MM.1S (cell line): ENCODE results near the gene NOD1.
"Not testable (repeated sequence)": the region's sequence is repeated elsewhere in the genome, so short reads cannot be mapped to it uniquely, and the experiment has no call there.

ENCODE experiments used
- DNase-seq: peaks from one replicate; pipeline ENCODE4 v3.0.0-alpha.2; 2015
- H2AFZ ChIP-seq: fragments of 300-600 bp; sonication (generic); 2 replicates; pipeline ENCODE4 v1.6.0; 2016; ENCODE audit warnings: antibody characterized with exemption, low read length
- H3F3A ChIP-seq: fragments of 300-600 bp; sonication (generic); 2 replicates; pipeline ENCODE4 v1.6.1; 2016; ENCODE audit warnings: mild to moderate bottlenecking, antibody characterized with exemption, low read length, moderate library complexity, mixed read lengths; ENCODE audit not compliant: insufficient read depth
- H3K27ac ChIP-seq: fragments of 300-600 bp; sonication (generic); 2 replicates; pipeline ENCODE4 v1.5.1; 2016; ENCODE audit warnings: mild to moderate bottlenecking, low read length
- H3K27me3 ChIP-seq: fragments of 300-600 bp; sonication (generic); replicated peaks from 2 replicates; pipeline ENCODE4 v1.6.0; 2016; ENCODE audit warnings: low read length; ENCODE audit not compliant: insufficient read depth
- H3K36me3 ChIP-seq: fragments of 300-600 bp; sonication (generic); replicated peaks from 2 replicates; pipeline ENCODE4 v1.6.1; 2016; ENCODE audit warnings: mild to moderate bottlenecking, low read length, mixed read lengths; ENCODE audit not compliant: insufficient read depth
- H3K4me1 ChIP-seq: fragments of 300-600 bp; sonication (generic); 2 replicates; pipeline ENCODE4 v1.6.1; 2016; ENCODE audit warnings: low read length, mixed read lengths
- H3K4me2 ChIP-seq: fragments of 300-600 bp; sonication (generic); 2 replicates; pipeline ENCODE4 v1.6.0; 2016; ENCODE audit warnings: low read depth, low read length
- H3K4me3 ChIP-seq: fragments of 300-600 bp; sonication (generic); 2 replicates; pipeline ENCODE4 v1.5.1; 2016; ENCODE audit warnings: low read length, mixed read lengths
- H3K79me2 ChIP-seq: fragments of 300-600 bp; sonication (generic); 2 replicates; pipeline ENCODE4 v1.6.1; 2016; ENCODE audit warnings: mixed run types, low read length, mixed read lengths
- H3K9ac ChIP-seq: fragments of 300-600 bp; sonication (generic); 2 replicates; pipeline ENCODE4 v1.6.1; 2016; ENCODE audit warnings: low read length, mixed read lengths
- H3K9me2 ChIP-seq: fragments of 300-600 bp; sonication (generic); replicated peaks from 2 replicates; pipeline ENCODE4 v1.6.1; 2016; ENCODE audit warnings: mild to moderate bottlenecking, low read length, mixed read lengths; ENCODE audit not compliant: insufficient read depth
- H3K9me3 ChIP-seq: fragments of 300-600 bp; sonication (generic); replicated peaks from 2 replicates; pipeline ENCODE4 v1.6.1; 2016; ENCODE audit warnings: mild to moderate bottlenecking, low read length, mixed read lengths; ENCODE audit not compliant: insufficient read depth
- H4K20me1 ChIP-seq: fragments of 300-600 bp; sonication (generic); 2 replicates; pipeline ENCODE4 v1.6.1; 2016; ENCODE audit warnings: mild to moderate bottlenecking, low read length, moderate library complexity, mixed read lengths; ENCODE audit not compliant: insufficient read depth
- EZH2 ChIP-seq: fragments of 300-600 bp; sonication (generic); optimal IDR thresholded peaks from 2 replicates; pipeline ENCODE3; 2017; ENCODE audit warnings: low read depth, mild to moderate bottlenecking, antibody characterized with exemption, low read length, mixed read lengths
- EZH2phosphoT487 ChIP-seq: fragments of 300-600 bp; sonication (generic); IDR thresholded peaks from 2 replicates; pipeline ENCODE4 v1.6.1; 2018; ENCODE audit warnings: antibody characterized with exemption, low read length
- TF ChIP-seq, protein P1 (sequence below): fragments of 300-600 bp; sonication (generic); IDR thresholded peaks from 2 replicates; pipeline ENCODE4 v1.5.1; 2016; ENCODE audit warnings: antibody characterized with exemption, low read length, mixed read lengths

The NOD1 gene

GRCh38 chr7:30422922-30423321 is 55.7 kb downstream of the NOD1 start:
- H3K79me2 ChIP-seq = no peaks in the 10 kb centered on the region
- no peak overlapping the region for H2AFZ ChIP-seq
- H3K9me2 ChIP-seq = no peaks in the 10 kb centered on the region
- no peaks in the 10 kb centered on the region for H4K20me1 ChIP-seq
- H3K27me3 ChIP-seq = no peaks in the 10 kb centered on the region
- H3K36me3 ChIP-seq = no peaks in the 10 kb centered on the region
- H3K4me3 ChIP-seq = no peak overlapping the region
- no peak overlapping the region for H3K4me2 ChIP-seq
- H3K9ac ChIP-seq = no peak overlapping the region
- no peak overlapping the region for H3K27ac ChIP-seq
- no peaks in the 10 kb centered on the region for H3K9me3 ChIP-seq
- TF ChIP-seq, protein P1, sequence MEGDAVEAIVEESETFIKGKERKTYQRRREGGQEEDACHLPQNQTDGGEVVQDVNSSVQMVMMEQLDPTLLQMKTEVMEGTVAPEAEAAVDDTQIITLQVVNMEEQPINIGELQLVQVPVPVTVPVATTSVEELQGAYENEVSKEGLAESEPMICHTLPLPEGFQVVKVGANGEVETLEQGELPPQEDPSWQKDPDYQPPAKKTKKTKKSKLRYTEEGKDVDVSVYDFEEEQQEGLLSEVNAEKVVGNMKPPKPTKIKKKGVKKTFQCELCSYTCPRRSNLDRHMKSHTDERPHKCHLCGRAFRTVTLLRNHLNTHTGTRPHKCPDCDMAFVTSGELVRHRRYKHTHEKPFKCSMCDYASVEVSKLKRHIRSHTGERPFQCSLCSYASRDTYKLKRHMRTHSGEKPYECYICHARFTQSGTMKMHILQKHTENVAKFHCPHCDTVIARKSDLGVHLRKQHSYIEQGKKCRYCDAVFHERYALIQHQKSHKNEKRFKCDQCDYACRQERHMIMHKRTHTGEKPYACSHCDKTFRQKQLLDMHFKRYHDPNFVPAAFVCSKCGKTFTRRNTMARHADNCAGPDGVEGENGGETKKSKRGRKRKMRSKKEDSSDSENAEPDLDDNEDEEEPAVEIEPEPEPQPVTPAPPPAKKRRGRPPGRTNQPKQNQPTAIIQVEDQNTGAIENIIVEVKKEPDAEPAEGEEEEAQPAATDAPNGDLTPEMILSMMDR = no peak
- no peak for TF ChIP-seq EZH2phosphoT487
- no peak for TF ChIP-seq EZH2
- H3K4me1 ChIP-seq = no peaks in the 10 kb centered on the region
- H3F3A ChIP-seq = no peaks in the 10 kb centered on the region
- DNase-seq = no peak

- no peaks in the 10 kb centered on the region for H3K36me3 ChIP-seq
- H3F3A ChIP-seq = no peaks in the 10 kb centered on the region
- H3K79me2 ChIP-seq = no peaks in the 10 kb centered on the region
- no peaks in the 10 kb centered on the region for H3K9me3 ChIP-seq
- no peaks in the 10 kb centered on the region for H3K4me1 ChIP-seq
- no peaks in the 10 kb centered on the region for H3K27me3 ChIP-seq
- no peak overlapping the region for H3K27ac ChIP-seq
- H2AFZ ChIP-seq = no peak overlapping the region
- no peaks in the 10 kb centered on the region for H4K20me1 ChIP-seq
- DNase-seq = no peak
- no peaks in the 10 kb centered on the region for H3K9me2 ChIP-seq
- no peak for TF ChIP-seq EZH2
- TF ChIP-seq, protein P1 = no peak
- no peak for TF ChIP-seq EZH2phosphoT487
- no peak overlapping the region for H3K4me2 ChIP-seq
- H3K9ac ChIP-seq = no peak overlapping the region
- no peak overlapping the region for H3K4me3 ChIP-seq
Measured at GRCh38 chr7:30421647-30422196, 56.9 kb downstream of the NOD1 start.

- H3K27me3 ChIP-seq = no peaks in the 10 kb centered on the region
- DNase-seq = no peak
- H3K4me2 ChIP-seq = no peak overlapping the region
- H3K27ac ChIP-seq = no peak overlapping the region
- H3K9me3 ChIP-seq = no peaks in the 10 kb centered on the region
- H3F3A ChIP-seq = no peaks in the 10 kb centered on the region
- no peaks in the 10 kb centered on the region for H3K9me2 ChIP-seq
- no peak overlapping the region for H3K4me3 ChIP-seq
- no peaks in the 10 kb centered on the region for H4K20me1 ChIP-seq
- TF ChIP-seq EZH2phosphoT487 (no peak), EZH2 (no peak)
- TF ChIP-seq, protein P1 = no peak
- H2AFZ ChIP-seq = no peak overlapping the region
- H3K36me3 ChIP-seq = no peaks in the 10 kb centered on the region
- no peaks in the 10 kb centered on the region for H3K4me1 ChIP-seq
- H3K9ac ChIP-seq = no peak overlapping the region
- no peaks in the 10 kb centered on the region for H3K79me2 ChIP-seq
Measured at GRCh38 chr7:30420662-30421061, 57.9 kb downstream of the NOD1 start.

GRCh38 chr7:30420080-30420479 is 58.5 kb downstream of the NOD1 start:
- not testable (repeated sequence) for H3K4me3 ChIP-seq, H3K79me2 ChIP-seq, H3K9me2 ChIP-seq, H3K36me3 ChIP-seq, H3K4me1 ChIP-seq, H4K20me1 ChIP-seq, H3F3A ChIP-seq, DNase-seq, H3K9ac ChIP-seq, H3K27me3 ChIP-seq, H3K27ac ChIP-seq, H3K4me2 ChIP-seq, H3K9me3 ChIP-seq, H2AFZ ChIP-seq
